NCI-H526 (cell line): ENCODE data around the gene HIVEP3.
"Not testable (repeated sequence)": the region's sequence is repeated elsewhere in the genome, so short reads cannot be mapped to it uniquely, and the experiment has no call there.

Experiments
- DNase-seq, 2 experiments: peaks; one replicate each; lab custom pipeline; 2025; lab: John Stamatoyannopoulos, UW

Gene HIVEP3

DNA sequence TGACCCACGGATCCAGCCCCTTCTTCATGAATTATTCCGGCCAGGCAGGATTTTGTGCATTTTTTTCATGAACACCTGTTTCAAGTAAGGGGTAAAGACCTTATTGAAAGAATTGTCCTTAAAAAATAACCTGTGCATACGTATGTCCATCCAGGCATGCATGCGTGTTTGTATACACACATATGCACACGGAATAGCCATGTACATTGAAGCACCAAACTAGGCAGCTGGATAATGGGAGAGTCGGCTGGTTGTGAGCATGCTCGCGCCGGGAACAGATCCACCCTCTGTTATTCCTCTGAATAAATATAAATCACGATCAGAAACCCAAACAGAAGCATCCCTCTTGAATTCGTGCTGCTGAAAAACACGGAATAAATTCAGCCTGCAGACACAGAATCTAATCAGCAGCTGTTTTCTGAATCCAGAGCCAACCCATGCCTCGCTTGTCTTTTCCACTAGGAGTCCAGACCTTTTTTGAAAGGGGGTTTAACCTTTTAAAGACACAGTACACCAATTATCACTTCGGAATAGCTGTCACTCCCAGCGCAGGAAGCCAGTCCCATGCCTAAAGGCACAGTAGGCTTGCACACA, at the start of gene HIVEP3:
Gene HIVEP3 (minus strand): TSS at position 473 of the 594 bp plus-strand sequence.
- DNase-seq = peak; percentile 75 to 86

GRCh38 chr1:41964400-41964799, 45.7 kb upstream of the HIVEP3 start:
- no peak for DNase-seq

DNA sequence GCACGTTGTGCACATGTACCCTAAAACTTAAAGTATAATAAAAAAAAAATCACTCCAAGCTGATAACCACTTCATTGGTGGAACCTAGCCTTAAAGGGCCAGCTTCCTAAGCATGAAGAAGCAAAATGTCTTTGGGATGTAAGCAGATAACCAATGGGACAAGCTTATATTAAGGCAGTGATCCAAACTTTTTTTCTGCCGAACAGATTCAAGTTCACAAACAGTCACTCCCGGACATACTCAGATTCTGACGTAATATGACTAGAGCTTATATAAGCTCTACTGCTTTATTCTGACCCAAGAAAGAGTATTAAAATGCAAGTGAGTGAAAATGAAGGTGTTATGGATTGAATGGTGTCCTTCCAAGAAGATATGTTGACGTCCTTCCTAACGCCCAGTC, 44.9 kb upstream of the HIVEP3 start:
- DNase-seq = no peak

DNA sequence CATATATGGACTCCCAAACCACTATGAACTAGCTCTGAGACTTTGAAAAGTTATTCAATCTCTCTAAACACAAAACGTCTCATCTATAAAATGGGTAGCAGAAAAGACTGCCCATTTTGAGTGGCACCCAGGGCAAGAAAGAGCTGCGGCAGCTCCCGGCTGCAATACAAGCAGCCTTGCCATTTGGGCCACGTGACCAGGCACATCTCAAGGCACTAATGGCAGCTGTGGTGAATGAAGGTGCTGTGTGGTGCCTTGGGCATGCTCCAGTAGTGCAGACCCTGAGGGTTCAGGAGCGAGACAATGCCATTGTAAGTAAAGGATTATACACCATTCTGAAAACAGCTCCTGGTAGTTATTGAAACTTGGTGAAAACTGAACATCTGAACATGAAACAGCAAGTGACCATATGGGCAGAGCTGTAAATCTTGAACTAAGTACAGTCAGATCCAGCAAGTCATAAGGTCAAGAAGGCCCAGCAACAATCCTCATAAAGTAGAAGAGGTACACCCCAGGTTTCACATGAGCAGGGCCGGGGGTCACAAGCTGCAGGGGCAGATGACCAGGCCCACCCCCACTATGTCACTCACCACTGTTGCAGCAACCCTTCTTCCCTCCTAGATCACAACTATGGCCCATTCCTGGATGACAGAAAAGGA, 39.4 kb upstream of the HIVEP3 start:
- no peak for DNase-seq

- no peak for DNase-seq
Measured at GRCh38 chr1:41957568-41957967, 38.8 kb upstream of the HIVEP3 start.

DNA sequence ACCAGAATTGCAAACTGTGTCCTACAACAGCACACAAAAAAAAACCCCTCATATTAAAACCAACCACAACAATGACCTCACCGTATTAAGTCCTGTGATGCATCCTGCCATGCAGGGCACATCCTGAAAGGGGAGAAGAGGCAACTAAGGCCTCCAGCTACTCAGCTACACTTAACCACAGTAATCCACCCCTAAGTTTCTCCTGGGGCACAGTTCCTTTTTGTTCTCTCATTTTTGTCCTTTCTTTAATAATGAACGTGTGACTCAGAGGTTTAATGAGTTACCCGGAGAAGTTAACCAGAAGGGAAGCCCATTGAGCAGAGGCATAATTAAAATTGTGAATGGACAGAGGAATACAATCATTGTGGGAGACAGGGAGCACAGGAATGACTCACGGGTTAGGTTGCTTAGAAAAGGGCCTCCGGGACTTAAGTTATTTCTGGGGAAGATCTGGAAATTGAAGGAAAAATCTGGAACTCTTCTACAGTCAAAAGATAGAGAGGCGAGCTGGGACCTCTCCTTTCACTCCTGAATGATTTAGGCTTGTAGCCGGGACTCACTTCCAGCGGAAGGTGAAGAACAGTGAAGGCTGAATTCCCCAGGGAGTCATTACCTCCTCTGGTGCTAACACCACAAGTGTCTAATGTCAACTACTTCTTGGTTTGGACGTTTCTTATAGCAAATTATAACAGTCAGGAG, 36.9 kb upstream of the HIVEP3 start:
- DNase-seq = peak in 1 of 2 experiments; percentile 42

DNA sequence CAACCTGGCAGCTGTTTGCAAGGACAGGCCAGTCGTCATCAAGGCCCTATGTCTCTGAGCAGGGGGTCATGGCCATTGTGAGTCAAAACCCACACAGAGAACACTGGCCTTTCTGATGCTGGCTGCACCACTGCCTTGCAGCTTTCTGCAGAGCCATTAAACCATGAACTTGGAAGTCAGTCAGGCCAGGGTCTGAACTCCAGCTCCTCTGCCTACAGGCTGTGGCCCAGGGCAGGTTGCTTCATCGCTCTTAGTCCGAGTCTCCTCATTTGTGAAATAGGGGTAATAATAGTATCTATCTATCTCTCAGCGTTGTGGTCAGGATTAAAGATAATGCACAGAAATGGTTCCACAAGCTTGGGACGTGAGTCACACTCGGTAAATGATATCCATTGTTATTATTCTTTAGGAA, 35.8 kb upstream of the HIVEP3 start:
- DNase-seq = no peak

- DNase-seq = no peak
Measured at GRCh38 chr1:41953291-41953690, 34.6 kb upstream of the HIVEP3 start.

DNA sequence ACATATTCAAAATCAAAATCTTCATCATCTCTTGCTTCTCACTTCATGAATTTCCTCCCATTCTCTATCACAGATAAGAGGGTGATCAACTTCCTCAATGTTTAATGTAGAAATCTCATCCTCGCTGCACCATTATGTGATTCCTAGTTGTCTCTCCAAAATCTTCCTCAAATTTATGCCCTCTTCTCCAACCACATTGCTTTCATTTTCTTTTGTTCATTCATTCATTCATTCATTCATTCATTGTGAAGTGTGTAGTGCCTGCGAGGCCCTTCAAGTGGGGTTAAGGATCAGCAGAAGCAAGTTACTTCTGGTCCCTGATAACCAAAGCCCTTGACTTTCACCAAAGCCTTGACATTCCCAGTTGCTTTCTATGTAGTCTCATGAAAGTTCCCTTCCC, 33.5 kb upstream of the HIVEP3 start:
- no peak for DNase-seq

DNA sequence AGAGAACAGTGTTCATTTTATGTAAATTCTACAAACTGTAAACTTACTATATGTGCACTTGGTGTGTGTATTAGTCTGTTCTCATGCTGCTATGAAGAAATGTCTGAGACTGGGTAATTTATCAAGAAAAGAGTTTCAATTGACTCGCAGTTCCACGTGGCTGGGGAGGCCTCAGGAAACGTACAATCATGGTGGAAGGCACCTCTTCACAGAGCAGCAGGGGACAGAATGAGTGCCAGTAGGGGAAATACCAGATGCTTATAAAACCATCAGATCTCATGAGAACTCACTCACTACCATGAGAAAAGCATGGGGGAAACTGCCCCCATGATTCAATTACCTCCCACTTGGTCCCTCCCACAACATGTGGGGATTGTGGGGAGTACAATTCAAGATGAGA, 32.8 kb upstream of the HIVEP3 start:
- not testable (repeated sequence) for DNase-seq

- no peak for DNase-seq
Measured at GRCh38 chr1:41950820-41951219, 32.1 kb upstream of the HIVEP3 start.

DNA sequence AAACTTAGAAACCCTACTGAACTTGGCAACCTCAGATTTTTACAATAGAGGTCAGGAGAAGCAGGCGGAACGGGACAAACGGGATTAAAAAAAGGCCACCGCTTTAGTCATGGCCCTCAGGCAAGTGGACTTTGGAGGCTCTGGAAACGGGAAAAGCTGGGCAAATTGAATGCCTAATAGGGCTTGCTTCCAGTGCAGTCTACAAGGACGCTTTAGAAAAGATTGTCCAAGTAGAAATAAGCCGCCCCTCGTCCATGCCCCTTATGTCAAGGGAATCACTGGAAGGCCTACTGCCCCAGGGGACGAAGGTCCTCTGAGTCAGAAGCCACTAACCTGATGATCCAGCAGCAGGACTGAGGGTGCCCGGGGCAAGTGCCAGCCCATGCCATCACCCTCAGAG, 27.2 kb upstream of the HIVEP3 start:
- not testable (repeated sequence) for DNase-seq

DNA sequence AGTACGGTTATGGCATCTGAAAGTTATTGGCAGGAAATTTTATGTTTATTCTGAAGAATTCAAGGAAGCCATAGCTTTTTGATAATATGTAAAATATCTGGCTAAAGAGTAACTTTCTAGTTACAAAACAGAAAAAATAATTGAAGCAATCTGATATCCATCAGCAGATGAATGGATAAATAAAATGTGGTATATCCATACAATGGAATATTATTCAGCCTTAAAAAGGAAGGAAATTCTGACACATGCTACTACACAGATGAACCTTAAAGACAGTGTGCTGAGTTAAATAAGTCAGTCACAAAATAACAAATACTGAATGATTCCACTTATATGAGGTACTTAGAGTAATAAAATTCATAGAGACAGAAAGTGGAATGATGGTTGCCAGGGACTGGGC, 25.0 kb upstream of the HIVEP3 start:
- DNase-seq = no peak

- DNase-seq = no peak
Measured at GRCh38 chr1:41942278-41942677, 23.6 kb upstream of the HIVEP3 start.

DNA sequence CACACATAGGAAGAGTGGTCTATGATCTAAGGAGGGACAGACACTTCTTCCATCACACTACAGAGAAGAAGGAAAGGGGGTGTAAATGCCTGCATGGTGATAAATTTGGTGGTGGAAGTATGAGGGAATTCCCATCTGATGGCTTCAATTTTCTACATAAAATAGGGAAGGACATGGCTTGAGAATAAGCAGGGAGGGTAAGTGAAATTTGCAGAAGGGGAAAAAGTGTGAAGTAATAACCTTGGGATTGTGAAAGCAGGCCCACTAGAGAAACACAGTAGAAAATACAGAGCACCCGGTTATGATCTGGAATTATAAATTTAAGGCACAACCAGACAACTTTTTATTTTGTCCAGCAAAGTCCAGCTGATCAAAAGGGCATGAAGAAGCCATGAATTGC, 22.7 kb upstream of the HIVEP3 start:
- DNase-seq = no peak

- DNase-seq = no peak
Measured at GRCh38 chr1:41939194-41939593, 20.5 kb upstream of the HIVEP3 start.

DNA sequence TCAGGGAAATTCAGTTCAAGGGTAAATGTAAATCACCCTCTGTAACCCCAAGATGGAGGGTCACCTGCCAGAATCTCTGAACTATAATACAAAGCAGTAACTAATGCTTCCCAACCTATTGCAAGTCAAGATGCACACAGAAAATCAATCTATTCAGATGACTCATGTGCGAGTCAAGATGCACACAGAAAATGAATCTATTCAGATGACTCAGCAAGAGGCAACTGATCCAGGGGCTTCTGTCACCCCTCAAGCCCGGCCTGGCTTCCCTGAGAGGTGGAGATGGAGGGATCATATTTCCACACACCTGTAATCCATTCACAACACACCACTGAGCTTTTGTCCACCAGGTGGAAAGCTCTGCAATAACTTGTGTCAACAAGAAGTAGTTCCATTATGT, 17.4 kb upstream of the HIVEP3 start:
- DNase-seq = peak in 1 of 2 experiments; percentile 38

- DNase-seq = no peak
Measured at GRCh38 chr1:41935226-41935625, 16.5 kb upstream of the HIVEP3 start.

- DNase-seq = no peak
Measured at GRCh38 chr1:41933106-41933505, 14.4 kb upstream of the HIVEP3 start.

DNA sequence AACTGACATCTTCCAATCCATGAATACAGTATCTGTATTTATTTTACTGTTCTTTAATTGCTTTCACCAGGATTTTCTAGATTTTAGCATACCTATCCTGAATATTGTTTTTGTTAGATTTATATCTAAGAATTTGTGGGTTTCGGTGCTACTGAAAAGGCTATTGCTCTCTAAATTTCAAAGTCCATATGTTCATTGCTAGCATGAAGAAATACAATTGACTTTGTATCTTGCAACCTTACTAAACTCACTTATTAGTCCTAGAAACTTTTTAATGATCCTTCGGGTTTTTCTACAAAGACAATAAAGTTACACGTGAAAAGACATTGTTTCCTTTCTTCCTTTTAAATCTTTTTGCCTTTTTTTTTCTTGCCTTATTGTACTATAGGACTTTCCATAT, 12.9 kb upstream of the HIVEP3 start:
- no peak for DNase-seq

GRCh38 chr1:41927118-41927517, 8.4 kb upstream of the HIVEP3 start:
- no peak for DNase-seq

DNA sequence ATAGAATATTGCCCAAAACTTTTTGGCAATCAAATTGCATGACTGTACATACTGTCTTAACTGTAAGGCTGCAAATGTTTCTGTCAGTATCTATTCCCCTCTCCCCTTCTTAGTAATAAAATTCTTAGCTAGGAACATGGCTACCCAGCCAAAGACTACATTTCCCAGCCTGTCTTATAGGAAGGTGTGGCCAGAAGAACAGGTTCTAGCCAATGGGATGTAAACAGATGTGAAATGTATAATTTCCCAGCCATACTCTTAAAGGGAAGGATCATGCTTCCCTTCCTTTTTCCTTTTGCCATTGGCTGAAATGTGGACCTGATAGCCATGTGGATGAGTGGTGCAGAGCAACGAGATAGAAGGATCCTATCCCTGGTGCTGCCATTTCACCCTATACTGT, 7.0 kb upstream of the HIVEP3 start:
- DNase-seq = peak; percentile 29 to 70

DNA sequence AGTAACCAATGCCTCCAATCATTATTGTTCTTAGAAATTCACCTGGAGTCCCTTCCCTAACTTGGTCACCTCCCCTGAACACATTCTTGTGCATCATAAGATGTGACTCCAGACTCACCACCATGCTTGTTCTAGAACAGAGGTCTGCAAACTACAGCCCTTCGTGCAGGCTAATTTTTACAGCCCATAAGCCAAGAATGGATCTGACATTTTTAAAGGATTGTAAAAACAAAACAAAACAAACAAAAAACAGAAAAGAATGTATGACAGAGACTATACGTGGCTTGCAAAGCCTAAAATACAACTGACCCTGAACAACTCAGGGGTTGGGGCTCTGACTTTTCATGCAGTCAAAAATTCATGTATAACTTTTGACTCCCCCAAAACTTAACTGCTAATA, 6.2 kb upstream of the HIVEP3 start:
- no peak for DNase-seq
